GM21528 (cell line): Measurements from ENCODE around the gene MAPK12.

Source experiments
- ATAC-seq: cut with Tn5 transposase; IDR thresholded peaks from one replicate; pipeline ENCODE4 v1.9.1; 2021; ENCODE audit warnings: mild to moderate bottlenecking, moderate library complexity; ENCODE audit not compliant: unreplicated experiment, low FRiP score

Gene MAPK12

DNA sequence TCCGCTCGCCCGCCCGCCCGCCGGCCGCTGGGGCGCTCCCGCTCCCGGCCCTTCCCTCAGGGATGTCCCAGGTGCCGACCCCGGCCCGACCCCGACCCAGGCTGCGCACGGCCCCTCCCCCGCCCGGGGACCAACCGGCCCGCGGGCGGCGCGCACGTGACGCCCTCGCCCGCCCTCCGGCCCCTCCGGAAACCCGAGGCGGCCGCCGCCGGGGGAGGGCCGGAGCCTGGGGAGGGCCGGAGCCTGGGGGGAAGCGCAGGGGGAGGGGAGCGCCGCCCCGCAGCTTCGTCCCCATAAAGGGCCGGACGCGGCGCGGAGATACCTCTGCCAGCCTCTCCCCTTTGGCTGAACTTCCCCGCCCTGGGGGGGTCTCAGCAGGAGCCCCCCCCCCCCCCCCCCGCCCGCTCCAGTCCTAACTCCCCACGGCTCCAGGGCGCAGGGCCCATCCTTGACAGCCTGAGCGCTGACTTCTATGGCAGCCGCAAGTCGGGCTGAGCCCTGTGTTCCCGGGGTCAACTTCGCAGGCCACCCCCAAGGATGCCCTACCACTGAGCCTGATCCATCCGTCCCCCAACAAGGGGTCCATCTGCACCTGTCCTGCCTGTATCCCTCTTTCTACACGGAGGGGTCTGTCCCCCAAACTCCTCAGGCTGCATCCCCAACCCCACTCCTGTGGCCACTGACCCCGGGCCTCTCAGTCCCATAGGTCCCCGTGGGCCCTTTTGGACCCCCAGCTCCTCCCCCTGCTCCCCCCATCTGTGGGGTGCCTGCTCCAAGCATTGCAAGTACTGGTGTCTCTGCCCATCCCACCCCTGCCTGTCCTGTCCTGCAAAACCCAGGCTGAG lies at the start of gene MAPK12:
TSS of gene MAPK12 (minus strand) at position 69 of the 845 bp plus-strand sequence. CDS start 174 bp downstream, outside the sequence.
- ATAC-seq, result no peak

DNA sequence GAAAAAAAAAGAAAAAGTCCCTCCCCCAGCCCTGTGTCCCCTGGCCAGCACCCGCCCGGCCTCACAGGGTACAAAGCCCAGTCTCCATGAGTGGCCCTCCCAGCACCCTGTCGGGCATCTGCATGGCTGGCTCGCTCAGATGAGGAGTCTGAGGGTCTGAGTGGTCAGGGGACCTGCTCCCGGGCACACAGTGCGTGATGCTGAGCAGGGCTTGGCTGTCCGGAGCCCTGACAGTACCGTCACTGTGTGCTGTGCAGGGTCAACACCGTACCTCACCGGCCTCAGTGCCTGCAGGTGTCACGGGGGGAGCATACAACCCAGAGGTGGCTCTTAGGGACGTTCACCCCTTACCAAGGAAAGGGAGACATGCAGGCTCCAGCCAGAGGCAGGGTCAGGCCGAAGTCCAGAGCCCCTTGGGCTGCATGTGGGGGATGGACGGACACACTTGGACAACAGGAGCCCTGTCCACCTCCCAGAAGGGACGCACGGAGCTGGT lies 49.5 kb upstream of the MAPK12 start:
- no peak for ATAC-seq

DNA sequence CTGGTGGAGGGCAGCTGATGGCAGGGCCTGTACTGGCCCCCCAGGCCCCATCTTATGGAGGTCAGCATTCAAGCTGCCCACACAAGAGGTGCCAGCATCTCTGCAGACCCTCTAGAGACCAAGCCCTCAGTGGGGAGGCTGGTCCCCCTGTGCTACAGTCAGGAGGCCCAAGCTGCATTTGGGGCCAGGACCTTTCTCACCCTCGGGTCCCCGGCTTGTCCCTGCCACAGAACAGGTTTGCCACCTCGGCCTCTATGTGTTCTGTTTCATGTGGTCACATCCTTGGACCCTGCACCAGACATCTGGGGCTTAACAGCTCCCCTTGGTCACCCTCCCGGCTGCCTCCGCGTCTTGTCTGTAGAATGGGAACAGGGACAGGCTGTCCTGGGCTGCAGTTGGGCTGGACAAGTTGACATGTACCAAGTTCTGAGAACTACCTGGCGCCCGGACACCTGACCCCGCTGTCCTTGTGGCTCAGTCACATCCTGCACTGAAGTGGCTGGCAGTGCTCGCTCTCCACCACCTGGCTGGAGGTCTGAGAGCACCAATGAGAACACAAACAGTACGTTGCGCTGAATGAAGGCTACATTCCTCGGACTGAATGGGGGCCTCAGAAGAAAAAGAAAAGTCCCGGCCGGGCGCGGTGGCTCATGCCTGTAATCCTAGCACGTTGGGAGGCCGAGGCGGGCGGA lies 48.7 kb upstream of the MAPK12 start:
- no peak for ATAC-seq

DNA sequence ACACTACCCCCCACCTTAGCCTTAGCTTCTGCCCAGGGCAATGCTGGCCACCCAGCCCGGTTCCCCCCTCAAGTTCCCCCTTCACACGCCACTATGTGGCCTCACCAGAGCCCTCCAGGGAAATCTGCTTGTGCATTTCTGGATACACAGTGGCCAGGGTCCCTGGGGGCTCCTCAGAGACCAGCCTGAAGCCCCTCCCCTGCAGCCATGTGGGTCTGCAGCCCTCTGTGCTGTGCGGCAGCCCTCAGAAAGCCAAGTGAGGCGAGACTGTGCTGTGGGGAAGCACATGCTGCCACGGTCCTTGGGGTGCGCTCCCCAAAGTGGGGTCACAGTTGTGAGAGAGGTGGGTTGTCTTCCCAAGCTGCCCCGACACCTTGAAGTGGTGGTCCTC lies 48.1 kb upstream of the MAPK12 start:
- no peak for ATAC-seq

DNA sequence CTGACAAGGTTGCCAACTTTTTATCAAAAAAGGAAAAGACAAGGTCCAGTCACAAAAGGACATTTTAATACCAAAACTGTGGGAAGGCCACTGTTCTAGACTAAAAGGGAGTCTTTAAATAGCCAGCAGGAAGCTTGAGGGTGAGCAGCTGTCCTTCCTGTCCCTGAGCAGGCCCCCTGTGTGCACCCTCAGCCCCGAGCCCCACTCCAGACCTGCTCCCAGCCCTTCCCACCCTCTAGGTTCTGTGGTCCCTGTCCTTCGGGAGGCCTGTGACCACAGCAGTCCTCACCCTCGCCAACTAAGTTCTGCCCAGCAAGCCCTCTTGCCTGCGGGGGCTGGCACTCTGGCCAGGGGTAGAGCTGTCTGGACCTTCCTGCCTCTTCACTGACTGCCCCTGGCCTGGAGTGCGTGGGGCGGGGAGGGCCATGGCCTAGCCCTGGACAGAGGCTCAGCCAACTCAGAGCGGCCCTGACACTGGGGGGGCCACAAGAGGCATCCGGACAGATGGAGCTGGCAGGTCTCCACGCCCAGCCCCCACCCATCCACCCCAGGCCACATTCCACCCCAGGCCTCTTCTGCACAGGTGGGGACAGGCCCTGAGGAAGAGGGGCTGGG lies 47.6 kb upstream of the MAPK12 start:
- no peak for ATAC-seq

DNA sequence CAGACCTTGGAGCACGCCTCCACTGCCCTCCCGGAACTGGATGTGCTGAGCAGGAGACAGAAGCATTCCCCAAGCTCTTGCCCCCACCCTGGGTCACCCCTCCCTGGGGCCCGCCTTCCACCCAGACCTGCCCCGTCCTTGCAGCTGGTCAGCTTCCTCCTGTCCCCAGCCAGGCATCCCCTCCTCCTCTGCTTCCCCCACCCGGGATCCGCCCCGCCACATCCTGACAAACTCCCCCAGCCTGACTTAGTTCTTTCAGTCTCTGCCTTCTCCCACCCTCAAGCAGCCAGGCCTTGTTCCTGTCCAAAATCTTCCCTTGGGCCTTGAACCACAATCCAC lies 47.1 kb upstream of the MAPK12 start:
- no peak for ATAC-seq

DNA sequence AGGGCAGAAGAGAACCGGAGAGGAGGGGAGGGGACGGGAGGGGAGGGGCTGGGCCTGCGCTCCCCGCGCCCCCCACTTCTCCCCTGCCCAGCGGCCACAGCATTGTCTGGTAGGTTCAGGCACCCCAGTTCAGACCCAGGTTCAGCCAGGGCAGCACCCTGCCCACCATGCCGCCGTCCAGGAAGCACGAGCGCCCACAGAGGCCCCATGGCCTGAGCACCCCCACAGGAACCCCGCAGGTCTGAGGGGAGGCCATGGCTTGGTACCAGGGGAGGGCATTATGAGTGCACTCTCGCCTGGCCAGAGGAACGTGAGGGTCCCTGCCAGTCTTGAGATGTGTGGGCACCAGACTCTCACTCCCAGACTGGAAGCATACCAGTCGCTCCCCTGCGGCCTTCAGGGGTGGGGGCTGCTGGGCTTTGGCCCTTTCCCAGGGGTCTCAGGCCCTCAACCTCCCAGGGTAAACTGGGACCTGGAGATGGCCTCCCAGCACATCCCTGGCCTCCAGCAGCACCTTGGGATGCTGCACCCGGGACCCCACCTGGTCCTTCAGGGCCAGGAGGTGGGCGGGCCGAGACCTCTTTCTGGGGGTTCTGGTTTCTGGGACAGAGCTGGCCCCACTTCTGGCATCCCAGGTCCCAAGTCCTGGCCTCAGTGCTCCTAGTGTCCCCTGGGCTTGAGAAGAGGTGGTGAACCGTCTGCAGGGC lies 46.6 kb upstream of the MAPK12 start:
- no peak for ATAC-seq

DNA sequence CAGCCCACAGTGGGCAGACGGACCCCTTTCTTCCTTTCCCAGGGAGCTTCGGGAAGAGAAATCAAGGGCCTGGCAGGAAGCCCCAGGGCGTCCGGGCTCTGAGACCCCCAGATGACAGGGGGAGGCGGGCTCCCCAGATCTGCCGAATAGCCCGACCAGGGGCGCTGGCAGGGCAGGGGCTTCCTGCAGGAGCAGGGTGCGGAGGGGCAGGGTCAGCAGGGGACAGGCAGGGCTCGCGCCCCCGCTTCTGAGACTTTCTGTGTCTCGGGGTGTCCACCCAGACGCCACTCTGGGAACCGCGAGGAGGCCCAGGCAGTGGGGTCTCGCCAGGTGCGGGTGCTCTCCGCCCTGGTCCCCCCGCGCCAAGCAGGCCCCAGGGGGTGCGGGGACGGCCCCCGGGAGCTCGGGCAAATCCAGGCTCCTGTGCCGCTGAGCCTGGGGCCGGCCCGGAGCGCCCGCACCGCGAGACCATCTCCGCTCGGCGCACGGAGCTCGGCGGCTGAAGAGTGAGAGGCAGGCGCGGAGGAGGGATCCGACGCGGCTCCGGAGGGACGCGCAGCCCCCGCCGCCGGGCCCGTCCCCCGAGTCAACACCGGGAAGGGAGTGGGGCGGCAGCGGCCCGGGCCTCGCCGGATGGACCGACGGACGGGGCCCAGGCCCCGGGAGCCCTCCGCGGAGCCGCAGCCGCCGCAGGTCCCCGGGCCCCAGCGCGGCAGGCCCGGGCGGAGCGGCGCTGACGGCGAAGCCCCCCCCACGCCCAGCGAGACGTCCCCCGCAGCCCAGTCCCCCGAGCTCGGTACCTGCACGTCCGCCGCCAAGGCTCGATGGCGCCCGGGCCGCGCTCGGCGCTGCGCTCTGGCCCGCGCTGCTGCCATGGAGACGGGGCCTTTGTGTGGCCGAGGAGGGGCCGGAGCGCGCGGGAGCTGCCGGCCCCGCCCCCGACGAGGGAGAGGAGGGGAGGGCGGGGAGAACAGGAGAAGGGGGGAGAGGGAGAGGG lies 45.6 kb upstream of the MAPK12 start, which contains the start of gene PLXNB2:
TSS of gene PLXNB2 (minus strand) at position 894 of the 997 bp plus-strand sequence. CDS start 17,062 bp downstream, outside the sequence.
- no peak for ATAC-seq

DNA sequence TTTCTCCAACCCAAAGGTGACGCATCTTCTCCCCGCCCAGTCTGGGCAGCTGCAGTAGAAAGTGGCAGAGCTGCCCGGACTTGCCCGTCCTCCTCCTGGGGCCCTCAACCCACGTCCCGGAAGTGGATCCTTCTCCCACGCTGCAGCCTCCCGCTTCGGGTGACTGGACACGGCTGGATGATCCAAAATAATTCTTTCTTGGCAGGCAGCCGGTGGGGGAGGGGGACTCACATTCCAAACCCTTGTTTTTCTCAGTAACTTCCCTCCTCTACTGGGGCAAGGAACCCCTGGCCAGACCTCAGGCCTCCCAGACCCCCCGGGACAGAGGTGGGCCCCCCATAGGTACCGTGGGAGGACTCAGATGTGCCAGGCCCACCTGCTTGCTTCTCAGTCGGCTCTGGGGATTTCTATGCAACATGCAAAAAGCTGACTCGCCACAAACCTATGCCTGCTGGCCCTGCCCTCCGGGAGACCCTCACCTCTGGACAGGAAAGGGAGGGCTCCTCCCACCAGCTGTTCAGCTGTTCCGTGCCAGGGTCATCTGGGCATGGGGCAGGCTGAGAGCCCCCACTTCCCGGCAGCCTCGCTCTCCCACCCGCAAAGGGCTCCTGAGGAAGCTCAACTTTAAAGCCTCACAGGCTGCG lies 44.6 kb upstream of the MAPK12 start:
- no peak for ATAC-seq

DNA sequence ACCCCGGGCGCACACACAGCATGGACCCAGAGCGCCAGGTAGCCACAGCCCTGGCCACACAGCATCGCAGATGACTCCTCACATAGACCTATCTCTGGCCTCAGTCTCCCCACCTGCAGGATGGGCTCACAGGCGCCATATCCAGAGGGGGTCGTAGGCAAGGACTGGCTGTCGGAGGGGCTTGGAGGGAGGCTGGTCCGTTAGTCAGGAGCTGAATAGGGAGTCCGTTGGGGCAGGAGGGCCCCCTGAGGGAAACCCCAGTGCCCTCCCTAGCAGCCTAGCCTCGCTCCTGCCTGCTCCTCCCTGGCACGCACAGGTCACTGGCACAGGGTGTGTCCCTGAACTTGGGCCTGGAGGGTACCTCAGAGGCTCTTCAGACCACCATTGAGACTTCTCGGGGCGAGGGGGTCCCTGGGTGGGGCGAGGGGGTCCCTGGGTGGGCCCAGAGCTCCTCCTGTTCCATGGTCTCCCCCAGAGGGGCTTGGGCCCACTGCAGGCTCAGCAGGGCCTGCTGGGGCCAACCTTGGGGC lies 44.0 kb upstream of the MAPK12 start:
- ATAC-seq, result no peak

DNA sequence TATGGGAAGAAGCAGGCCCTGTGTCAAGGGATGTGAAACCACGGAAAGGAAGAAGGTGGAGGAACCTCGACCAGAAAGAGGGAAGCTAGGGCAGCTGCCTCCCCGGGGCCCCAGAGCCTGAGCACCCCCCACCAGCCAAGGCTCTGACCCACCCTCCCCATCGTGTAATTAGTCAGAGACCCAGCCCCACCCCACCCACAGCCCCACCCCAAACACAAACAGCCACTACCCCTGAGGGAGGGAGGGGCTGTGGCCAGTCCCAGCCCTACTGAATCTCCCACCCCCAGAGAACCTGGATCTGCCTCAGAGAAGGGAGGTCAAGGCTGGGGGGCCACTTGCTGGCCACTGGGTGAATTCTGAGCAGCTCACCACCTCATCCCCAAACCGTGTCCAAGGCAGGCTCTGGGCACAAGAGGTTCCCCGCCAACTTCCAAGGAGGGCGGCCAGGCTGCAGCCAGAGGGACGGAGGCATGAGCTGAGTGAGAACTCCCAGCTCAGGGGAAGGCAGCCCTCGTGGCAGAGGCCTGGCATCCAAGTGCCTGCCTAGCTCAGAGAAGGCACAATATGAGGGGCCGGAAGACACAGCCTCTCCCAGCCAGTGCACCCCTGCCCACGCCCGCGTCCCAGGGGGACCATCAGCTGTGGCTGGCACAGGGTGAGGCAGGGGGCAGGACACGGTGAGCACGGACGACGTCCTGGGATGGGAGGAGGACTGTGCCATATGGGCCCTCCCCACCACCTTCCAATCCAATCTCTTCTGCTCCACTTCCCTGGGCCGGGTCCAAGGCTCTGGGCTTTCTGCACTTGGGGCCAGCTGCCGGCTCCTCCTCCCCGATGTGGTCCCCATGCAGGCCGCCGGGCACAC lies 43.3 kb upstream of the MAPK12 start:
- no peak for ATAC-seq

DNA sequence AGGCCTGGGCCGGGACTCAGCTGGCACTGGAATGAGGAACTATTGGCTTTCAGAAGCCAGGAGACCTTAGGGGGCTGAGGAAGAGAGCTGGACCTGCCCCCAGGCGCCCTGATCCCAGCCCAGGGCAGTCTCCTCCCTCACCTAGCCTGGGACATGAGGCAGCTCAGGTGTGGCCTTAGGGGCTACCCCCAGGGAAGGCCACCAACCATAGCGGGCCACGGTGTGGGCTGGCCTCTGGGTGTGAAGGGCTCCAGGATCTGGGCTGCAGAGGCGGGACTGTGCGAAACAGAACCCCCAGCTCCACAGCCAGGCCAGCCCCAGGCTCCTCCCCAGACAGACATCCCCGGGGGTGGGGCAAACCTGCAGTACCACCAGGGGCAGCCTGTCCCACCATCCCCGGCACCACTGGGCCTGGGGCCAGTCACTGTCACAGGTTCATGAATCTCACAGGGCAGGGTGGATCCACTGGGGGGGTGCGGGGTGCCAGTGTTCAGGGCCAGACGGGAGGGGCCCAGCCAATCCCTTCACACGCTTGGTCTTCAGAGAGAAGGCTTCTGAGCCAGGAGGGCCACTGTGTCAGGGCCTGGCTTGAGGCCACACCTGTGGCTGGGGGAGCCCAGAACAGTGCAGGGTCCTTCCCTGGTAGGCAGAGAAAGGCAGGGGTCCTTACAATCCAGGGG lies 42.5 kb upstream of the MAPK12 start:
- no peak for ATAC-seq

DNA sequence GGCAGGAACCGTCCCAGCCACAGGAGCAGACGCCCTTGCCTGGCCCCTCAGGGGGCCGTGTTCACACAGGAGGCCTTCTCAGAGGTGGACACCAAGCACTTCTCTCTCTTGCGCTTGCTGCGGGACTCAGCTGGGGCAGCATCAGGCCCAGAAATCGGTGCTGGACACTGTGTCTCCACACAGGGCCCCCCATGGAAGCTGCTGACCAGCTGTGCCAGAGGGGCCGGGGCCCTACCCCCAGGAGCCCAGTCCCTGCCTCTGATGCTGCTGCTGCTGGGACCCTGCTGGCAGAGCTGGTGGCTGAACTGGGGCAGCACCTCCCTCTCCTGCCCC lies 42.0 kb upstream of the MAPK12 start:
- no peak for ATAC-seq

DNA sequence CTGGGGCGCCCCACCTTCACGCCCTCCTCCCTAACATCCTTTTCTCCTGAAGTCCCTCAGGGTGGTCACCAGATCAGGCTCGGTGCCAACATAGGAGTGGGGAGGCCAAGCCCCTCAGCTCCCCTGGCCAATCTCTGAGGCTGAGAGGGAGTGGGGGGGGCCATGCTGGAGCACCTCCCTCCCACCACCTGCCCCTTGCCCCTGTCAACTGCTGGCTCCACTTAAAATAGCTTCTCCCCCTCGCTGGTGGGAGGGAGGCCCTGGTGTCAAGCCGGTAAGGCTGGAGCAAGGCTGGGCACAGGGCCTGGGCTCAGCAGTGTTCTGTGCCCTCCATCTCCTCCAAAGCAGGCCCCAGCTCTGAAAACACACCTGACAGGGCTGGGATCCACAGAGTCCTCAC lies 41.1 kb upstream of the MAPK12 start:
- ATAC-seq, result no peak

DNA sequence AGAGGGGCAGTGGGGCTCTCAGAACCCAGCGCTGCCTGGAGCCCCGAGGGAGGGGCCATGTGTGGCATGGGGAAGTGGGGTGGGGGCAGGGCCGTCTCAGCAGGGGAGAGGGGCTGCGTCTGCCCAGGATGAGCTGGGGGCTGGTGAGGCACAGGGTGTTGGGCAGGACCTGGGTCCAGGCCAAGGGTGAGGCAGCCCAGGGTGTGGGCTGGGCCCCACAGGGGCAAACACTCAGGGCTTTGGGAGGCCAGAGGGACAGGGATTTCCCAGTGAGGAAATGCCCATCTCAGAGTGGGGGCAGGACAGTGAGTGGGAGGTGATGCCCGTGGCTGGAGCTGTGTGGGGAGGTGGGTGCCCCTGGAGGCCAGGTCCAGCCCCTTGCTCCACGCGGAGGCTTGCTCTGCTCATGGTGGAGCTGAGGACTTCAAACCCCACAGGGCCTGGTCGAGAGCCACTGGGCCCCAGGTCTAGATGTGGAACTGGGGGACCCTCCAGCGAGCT lies 40.6 kb upstream of the MAPK12 start:
- ATAC-seq, result no peak

DNA sequence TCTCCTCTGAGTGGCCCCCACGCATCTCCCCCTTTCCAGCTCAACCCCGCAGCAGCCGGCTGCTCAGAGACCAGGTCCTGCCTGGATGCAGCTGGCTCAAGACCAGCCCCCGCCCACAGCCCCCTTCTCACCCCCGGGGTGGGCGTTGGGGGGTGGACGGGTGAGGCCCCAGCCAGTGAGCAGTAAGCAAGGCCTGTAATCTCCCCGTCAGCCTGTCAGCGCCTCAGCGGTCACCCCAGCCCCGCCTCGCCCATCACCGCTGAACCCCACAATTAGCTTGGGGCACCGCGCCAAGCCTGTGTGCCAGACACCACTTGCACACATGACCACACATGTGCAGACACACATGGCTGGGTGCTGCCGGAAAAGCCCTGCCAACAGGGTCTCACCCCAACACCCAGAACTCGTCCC lies 40.1 kb upstream of the MAPK12 start:
- ATAC-seq, result no peak

DNA sequence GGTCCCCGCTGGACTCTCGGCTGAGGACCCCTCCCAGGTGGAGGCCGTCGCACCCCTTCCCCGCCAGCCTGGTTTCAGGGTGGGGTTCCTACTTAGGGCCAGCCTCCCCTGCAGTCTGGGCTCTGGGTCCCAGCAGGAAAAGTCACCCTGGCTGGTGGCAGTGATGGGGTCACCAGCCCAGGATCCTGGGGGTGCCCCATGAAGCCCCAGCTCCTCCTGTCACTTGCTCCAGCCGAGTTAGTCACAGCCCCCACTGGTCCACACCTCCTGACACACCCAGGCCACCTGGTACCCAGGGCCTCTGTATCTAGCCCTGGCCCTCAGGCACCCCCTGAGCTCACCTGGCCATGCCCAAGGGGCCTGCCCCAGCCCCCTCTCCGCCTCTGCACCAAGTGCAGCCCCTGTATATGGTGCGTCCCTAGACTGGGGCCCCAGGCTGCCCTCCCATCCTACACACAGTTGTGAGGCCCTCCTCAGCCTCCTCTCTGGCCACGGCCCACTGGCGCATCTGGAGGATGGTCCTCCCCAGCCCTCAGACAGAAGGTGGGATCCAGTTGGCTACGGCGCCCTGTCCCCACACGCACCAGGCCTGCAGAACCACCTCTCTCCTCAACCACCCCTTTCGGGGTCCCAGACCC lies 39.3 kb upstream of the MAPK12 start:
- no peak for ATAC-seq
